Smooth muscle cell (in vitro differentiated cells): ENCODE data around the gene KNOP1. TPM values are rescaled to one million over a fixed set of nuclear protein-coding genes. Genes with fewer than 3 reads are reported as not detected.

Experiments
- DNase-seq: peaks from one replicate; lab custom pipeline; 2025; ENCODE audit not compliant: unreplicated experiment; lab: John Stamatoyannopoulos, UW
- H2AFZ ChIP-seq: fragments of 200-600 bp; sonication (generic); 2 replicates; pipeline ENCODE4 v1.6.0; 2016; ENCODE audit warnings: antibody characterized with exemption, low read depth, mild to moderate bottlenecking
- H3F3A ChIP-seq: fragments of 200-600 bp; sonication (generic); 2 replicates; pipeline ENCODE4 v1.6.0; 2017; ENCODE audit warnings: antibody characterized with exemption, low read depth
- H3K27ac ChIP-seq: fragments of 200-600 bp; sonication (generic); 2 replicates; pipeline ENCODE4 v1.5.1; 2016; ENCODE audit warnings: low read depth, mild to moderate bottlenecking
- H3K27me3 ChIP-seq: fragments of 200-600 bp; sonication (generic); 2 replicates; pipeline ENCODE4 v1.6.1; 2016; ENCODE audit warnings: low read depth, mild to moderate bottlenecking
- H3K36me3 ChIP-seq: fragments of 200-600 bp; sonication (generic); 2 replicates; pipeline ENCODE4 v1.5.1; 2016; ENCODE audit warnings: low read depth
- H3K4me1 ChIP-seq: fragments of 200-600 bp; sonication (generic); 2 replicates; pipeline ENCODE4 v1.5.1; 2016; ENCODE audit warnings: low read depth
- H3K4me2 ChIP-seq: fragments of 200-600 bp; sonication (generic); 2 replicates; pipeline ENCODE4 v1.6.0; 2016; ENCODE audit warnings: mild to moderate bottlenecking
- H3K4me3 ChIP-seq: fragments of 200-600 bp; sonication (generic); 2 replicates; pipeline ENCODE4 v1.5.1; 2016; ENCODE audit warnings: mild to moderate bottlenecking
- H3K79me2 ChIP-seq: fragments of 200-600 bp; sonication (generic); 2 replicates; pipeline ENCODE4 v1.6.0; 2016; ENCODE audit warnings: low read depth, mild to moderate bottlenecking
- H3K9ac ChIP-seq: fragments of 200-600 bp; sonication (generic); 2 replicates; pipeline ENCODE4 v1.6.0; 2016; ENCODE audit warnings: low read depth
- H3K9me3 ChIP-seq: fragments of 200-600 bp; sonication (generic); replicated peaks from 2 replicates; pipeline ENCODE4 v1.5.1; 2016; ENCODE audit warnings: low read depth
- H4K20me1 ChIP-seq: fragments of 200-600 bp; sonication (generic); 2 replicates; pipeline ENCODE4 v1.6.0; 2016; ENCODE audit warnings: low read depth
- CTCF ChIP-seq: fragments of 200-600 bp; sonication (generic); IDR thresholded peaks from 2 replicates; pipeline ENCODE4 v1.5.1; 2017; ENCODE audit warnings: borderline replicate concordance, mild to moderate bottlenecking, antibody characterized with exemption; ENCODE audit not compliant: insufficient read depth, poor library complexity, severe bottlenecking
- WGBS: methylation state at CpG from one replicate; pipeline ENCODE4 v1.1.7; 2016; ENCODE audit warnings: low lambda C conversion rate; 5-methylcytosine and 5-hydroxymethylcytosine counted together
- polyA plus RNA-seq: library from polyadenylated mRNA; unstranded; fragments of >200 nt; fragmentation: Nextera tagmentation; extraction: Ambion mirVana; gene quantifications from 2 replicates; pipeline ENCODE4 v1.2.1, GENCODE V29; 2016
- total RNA-seq: library from RNA; depleted of rRNA; stranded (reverse); fragments of >200 nt; gene quantifications from 2 replicates; pipeline ENCODE4 v1.2.3, GENCODE V29; 2014

Gene KNOP1
- total and polyA plus RNA-seq, 2 experiments from 2014 or later, result 31.0 to 32.6 TPM

GRCh38 chr16:19744670-19745069, 26.6 kb upstream of the KNOP1 start:
- Histone ChIP-seq H3K4me1 (peaks cover 30% of the 10 kb centered on the region), H2AFZ (no peak overlapping the region), H3K4me2 (no peak overlapping the region), H3K27me3 (no peaks in the 10 kb centered on the region), H3F3A (no peaks in the 10 kb centered on the region), H3K9ac (no peak overlapping the region), H3K4me3 (no peak overlapping the region), H3K9me3 (no peaks in the 10 kb centered on the region), H3K79me2 (no peaks in the 10 kb centered on the region), H4K20me1 (no peaks in the 10 kb centered on the region), H3K36me3 (no peaks in the 10 kb centered on the region), H3K27ac (no peak overlapping the region)
- no peak for TF ChIP-seq CTCF
- no peak for DNase-seq
- 85% methylated on average over 3 of the region's 3 CpGs for WGBS

- Histone ChIP-seq H3K4me2 (no peak overlapping the region), H3K79me2 (no peaks in the 10 kb centered on the region), H3K4me1 (peaks cover 30% of the 10 kb centered on the region), H3K9ac (no peak overlapping the region), H3K27ac (no peak overlapping the region), H4K20me1 (no peaks in the 10 kb centered on the region), H3K4me3 (no peak overlapping the region), H3K9me3 (no peaks in the 10 kb centered on the region), H2AFZ (no peak overlapping the region), H3F3A (no peaks in the 10 kb centered on the region), H3K36me3 (no peaks in the 10 kb centered on the region), H3K27me3 (no peaks in the 10 kb centered on the region)
- DNase-seq, result no peak
- no peak for TF ChIP-seq CTCF
These were observed 25.8 kb upstream of the KNOP1 start for GRCh38 chr16:19743816-19744159.

GRCh38 chr16:19741354-19741753, 23.3 kb upstream of the KNOP1 start:
- H3K9ac ChIP-seq, result no peak overlapping the region
- H3K36me3 ChIP-seq, result no peaks in the 10 kb centered on the region
- H3K4me1 ChIP-seq, result peaks cover 24% of the 10 kb centered on the region
- no peak for DNase-seq
- no peak overlapping the region for H3K27ac ChIP-seq
- H3K4me2 ChIP-seq, result no peak overlapping the region
- H3K79me2 ChIP-seq, result no peaks in the 10 kb centered on the region
- no peaks in the 10 kb centered on the region for H3K9me3 ChIP-seq
- H4K20me1 ChIP-seq, result no peaks in the 10 kb centered on the region
- no peak overlapping the region for H2AFZ ChIP-seq
- H3F3A ChIP-seq, result no peaks in the 10 kb centered on the region
- 95% methylated on average over 1 of the region's 1 CpG for WGBS
- H3K4me3 ChIP-seq, result no peak overlapping the region
- TF ChIP-seq CTCF, result no peak
- no peaks in the 10 kb centered on the region for H3K27me3 ChIP-seq

- no peak for DNase-seq
- Histone ChIP-seq H3K4me3 (no peak overlapping the region), H3F3A (no peaks in the 10 kb centered on the region), H3K9me3 (no peaks in the 10 kb centered on the region), H3K79me2 (no peaks in the 10 kb centered on the region), H3K27ac (no peak overlapping the region), H4K20me1 (no peaks in the 10 kb centered on the region), H3K4me1 (no peaks in the 10 kb centered on the region), H2AFZ (no peak overlapping the region), H3K27me3 (no peaks in the 10 kb centered on the region), H3K9ac (no peak overlapping the region), H3K36me3 (no peaks in the 10 kb centered on the region), H3K4me2 (no peak overlapping the region)
- no peak for TF ChIP-seq CTCF
- WGBS, result 93% methylated on average over 12 of the region's 12 CpGs
These were observed 19.4 kb upstream of the KNOP1 start for GRCh38 chr16:19737306-19738038.
